NCI-H128 (cell line): Measurements from ENCODE around the gene ANXA1.
"Not testable (repeated sequence)": the region's sequence is repeated elsewhere in the genome, so short reads cannot be mapped to it uniquely, and the experiment has no call there.

ENCODE experiments used
- DNase-seq: peaks from one replicate; lab custom pipeline; 2025; ENCODE audit not compliant: unreplicated experiment; lab: John Stamatoyannopoulos, UW

Gene ANXA1

GRCh38 chr9:73167614-73168013 is 15.9 kb downstream of the ANXA1 start:
- DNase-seq, result no peak

DNA sequence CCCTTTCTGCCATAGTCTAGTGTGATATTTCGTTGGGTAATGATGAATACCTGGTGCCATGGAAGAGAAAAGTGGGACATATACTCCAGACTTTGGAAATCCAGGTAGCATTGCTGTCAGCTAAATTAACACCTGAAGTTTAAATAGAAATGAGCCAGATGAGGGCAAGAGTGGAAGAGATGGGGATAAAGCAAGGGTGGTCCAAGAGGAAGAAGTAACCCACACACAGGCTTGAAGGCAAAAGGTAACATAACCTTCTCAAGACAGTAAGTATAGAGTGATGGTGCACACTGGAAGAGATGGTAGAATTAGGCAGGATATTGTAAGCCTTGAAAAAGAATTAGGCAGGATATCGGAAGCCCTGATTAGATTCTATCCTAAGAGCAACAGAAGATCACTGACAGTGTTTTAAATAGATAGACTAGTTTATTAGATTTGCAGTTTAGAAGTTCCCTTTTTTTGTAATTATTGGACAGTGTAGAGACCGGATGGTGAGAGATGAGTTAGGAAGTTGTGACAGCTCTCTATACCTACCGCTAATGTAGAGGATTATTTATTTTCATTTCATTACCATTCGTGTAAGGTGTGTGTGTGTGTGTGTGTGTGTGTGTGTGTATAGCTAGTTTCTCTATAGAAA is 16.8 kb downstream of the ANXA1 start:
- no peak for DNase-seq

DNA sequence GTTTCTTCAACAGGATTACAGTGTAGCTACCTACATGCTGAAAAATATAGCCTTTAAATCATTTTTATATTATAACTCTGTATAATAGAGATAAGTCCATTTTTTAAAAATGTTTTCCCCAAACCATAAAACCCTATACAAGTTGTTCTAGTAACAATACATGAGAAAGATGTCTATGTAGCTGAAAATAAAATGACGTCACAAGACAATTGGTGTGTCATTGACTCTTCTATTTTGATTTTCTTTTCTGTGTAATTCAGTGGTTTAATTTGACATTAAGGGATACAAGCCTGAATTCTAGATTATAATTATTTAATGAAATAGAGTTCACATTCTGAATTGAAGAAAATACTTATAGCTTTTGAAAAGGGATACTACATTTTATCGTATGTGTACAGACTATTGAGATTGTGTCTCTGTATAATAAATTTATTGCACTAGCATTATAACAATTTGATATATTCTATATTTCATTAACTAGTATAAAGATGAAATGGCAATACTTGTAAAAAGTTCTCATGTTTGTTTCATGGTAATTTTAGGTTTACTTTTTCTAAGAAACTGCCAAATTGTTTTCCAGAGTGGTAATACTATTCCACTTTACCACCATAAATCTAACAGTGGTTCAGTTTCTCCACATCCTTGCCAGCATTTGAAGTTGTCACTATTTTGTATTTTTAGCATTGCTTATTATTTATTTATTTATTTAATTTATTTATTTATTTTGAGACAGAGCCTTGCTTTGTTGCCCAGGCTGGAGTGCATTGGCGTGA is 18.7 kb downstream of the ANXA1 start:
- no peak for DNase-seq

DNA sequence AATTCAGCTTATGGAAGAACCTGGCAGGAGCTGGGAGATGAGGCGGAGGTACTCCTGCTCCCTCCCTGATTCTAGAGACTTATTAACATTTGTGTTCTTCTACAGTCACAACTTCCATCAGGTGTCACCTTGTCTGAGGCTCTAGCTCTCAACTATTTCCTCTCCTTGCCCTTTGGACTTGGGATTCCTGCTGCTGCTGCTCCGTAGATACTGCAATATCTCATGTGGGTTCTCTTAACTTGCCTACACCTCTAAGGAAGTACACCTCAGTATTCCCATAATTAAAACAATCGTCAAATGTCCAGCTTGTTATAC is 21.2 kb downstream of the ANXA1 start:
- no peak for DNase-seq

- no peak for DNase-seq
Measured at GRCh38 chr9:73173557-73174329, 22.1 kb downstream of the ANXA1 start.

GRCh38 chr9:73174330-73174980 is 22.8 kb downstream of the ANXA1 start:
- DNase-seq, result no peak

- DNase-seq, result no peak
Measured at GRCh38 chr9:73176450-73176875, 24.8 kb downstream of the ANXA1 start.

- no peak for DNase-seq
Measured at GRCh38 chr9:73178044-73178443, 26.4 kb downstream of the ANXA1 start.

GRCh38 chr9:73179589-73179988 is 27.9 kb downstream of the ANXA1 start:
- no peak for DNase-seq

DNA sequence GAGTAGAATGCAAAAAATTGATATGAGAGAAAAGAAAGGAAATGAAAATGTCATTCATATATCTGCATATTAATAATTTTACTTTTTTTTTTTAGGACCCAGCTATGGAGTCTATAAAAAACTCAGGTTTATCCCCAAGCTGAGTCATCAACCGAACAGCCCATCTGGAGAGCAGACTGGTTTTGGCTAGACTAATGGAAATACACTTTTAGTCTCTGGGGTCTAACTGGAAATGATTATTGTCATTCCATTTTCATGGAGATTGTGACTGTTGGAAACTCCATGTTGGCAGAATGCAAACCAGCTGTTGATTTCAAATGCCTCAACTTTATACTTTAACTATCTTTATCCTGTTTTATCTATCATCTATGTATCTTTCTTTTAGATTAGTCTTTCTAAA is 28.7 kb downstream of the ANXA1 start:
- DNase-seq, result no peak

GRCh38 chr9:73182928-73183327 is 31.3 kb downstream of the ANXA1 start:
- DNase-seq, result no peak

- no peak for DNase-seq
Measured at GRCh38 chr9:73183428-73183827, 31.8 kb downstream of the ANXA1 start.

DNA sequence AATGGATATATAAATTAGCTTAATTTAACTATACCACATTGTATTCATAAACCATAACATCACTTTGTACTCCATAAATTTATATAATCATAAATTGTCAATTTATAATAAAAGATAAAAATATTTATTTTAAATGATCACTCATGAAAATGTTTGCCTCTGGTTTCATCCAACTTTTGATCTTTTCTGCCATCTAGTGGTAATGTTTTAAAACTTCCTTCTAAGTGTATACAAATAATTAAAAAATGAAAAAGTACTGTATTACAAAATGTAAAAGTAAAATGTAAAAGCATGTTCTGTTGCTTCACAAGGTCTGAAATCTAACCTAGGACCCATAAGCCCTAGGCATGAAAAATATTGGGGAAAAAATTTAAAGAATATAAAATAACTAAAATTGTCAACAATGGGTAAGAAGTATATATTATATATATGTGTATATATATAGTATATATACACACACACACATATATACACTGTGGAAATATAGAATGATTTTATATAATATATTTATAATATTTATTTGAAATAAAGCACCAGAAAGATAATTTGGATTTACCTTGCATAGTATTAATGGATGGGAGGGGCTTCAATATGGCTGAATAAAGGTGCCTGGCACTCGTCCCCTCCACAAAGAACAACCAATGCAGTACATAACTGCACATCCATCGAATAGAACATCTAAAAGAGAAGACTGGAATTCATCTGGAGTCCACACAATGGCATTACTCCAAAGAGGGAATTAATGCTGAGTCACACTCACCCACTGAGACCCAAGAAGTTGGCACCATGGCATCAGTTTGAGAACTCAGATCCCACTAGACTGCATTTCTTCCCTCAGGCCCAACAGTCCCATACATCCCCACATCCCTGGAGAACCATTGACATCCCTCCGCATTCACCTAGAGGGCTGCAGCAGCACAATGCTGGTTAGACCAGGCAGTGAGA is 32.5 kb downstream of the ANXA1 start:
- no peak for DNase-seq

DNA sequence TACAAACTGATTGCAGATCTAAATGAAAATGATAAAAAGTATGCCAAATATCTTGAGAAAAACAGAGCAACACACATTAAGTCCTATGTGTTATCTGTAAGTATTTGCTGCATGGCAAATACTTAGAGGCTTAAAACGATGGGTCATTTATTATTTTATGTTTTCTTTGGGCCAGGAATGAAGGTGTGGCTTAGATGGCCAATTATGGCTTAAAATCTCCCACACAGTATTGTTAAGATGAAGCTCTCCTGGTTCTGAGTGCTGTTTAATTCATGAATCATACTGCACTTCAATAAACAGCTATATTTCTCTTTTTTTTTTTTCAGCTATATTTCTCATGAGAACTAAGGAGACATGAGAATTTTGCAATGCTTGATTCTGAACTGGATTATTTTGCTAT is 39.4 kb downstream of the ANXA1 start:
- not testable (repeated sequence) for DNase-seq

- no peak for DNase-seq
Measured at GRCh38 chr9:73194284-73194683, 42.6 kb downstream of the ANXA1 start.

- no peak for DNase-seq
Measured at GRCh38 chr9:73199448-73199847, 47.8 kb downstream of the ANXA1 start.

GRCh38 chr9:73199886-73200285 is 48.2 kb downstream of the ANXA1 start:
- no peak for DNase-seq

- DNase-seq, result peak; percentile 4
Measured at GRCh38 chr9:73200694-73201452, 49.2 kb downstream of the ANXA1 start.

DNA sequence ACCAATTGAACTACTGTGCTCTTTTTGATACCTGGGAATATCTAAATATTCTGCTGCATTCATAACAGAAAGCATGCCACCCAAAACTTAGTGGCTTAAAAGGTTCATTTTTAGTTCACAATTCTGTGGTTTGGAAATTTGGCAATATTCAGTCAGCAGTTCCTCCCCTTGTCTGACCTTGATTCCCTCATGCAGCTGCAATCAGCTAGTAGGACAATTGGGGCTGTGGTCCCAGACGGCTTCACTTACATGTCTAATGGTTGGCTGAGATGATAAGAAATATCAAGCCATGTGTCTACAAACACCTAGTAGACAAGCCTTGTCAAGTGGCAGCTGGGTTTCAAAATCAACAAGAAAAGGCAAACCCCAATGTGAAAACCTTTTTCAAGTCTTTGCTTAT is 51.3 kb downstream of the ANXA1 start:
- DNase-seq, result no peak

DNA sequence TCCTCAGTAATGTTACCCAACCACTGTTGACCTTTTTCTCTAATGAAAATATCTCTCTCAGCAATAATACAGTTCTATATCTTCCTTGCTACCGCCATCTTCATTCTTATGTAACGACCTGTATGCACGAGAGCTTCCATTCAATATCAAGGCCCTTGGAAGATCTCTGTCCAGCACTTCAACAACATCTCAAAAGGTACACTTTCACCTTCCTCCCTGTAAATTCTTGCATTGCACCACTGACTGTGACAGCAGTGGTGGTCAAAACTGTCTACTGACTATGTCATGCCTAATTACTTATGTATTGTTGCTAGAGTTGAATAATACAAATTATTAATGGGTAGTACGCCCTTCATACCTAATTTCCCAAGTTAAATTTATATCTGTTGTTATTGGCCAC is 53.3 kb downstream of the ANXA1 start:
- no peak for DNase-seq
